ENCODE measurements around the gene HLCS. TPM values are rescaled to one million over a fixed set of nuclear protein-coding genes. Genes with fewer than 3 reads are reported as not detected.

HLCS gene
- total and polyA plus RNA-seq, 2 donors = 8.6 to 22.9 TPM

DNA sequence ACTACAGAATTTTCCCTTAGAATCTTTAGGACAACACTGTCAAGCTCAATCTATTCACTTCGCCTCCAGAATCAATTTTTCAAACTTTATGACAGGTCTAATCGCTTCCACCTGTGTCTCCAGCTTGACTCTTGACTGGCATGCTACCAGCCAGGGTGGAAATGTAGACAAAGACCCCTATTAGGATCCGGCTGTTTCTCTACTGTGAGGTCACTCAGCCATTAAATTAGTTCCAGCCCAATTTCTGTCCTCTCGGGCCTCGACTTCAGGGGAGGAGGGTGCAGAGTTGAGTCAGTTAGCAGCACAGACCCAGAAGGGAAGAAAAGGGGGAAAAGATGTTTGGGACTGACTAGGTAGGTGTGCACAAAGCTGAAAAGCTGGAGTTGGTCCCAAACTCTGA is 78.5 kb downstream of the HLCS start:
- no peak for DNase-seq (ENCODE audit: extremely low spot score)
- Histone ChIP-seq H3K36me3 (ENCODE audit: insufficient read depth) (no peaks in the 10 kb centered on the region), H3K4me1 (ENCODE audit: insufficient read depth) (no peaks in the 10 kb centered on the region), H3K4me3 (ENCODE audit: low read depth, low read length) (no peak overlapping the region), H3K27ac (ENCODE audit: low read depth) (no peak overlapping the region)
- WGBS = 88% methylated on average over 5 of the region's 5 CpGs

DNA sequence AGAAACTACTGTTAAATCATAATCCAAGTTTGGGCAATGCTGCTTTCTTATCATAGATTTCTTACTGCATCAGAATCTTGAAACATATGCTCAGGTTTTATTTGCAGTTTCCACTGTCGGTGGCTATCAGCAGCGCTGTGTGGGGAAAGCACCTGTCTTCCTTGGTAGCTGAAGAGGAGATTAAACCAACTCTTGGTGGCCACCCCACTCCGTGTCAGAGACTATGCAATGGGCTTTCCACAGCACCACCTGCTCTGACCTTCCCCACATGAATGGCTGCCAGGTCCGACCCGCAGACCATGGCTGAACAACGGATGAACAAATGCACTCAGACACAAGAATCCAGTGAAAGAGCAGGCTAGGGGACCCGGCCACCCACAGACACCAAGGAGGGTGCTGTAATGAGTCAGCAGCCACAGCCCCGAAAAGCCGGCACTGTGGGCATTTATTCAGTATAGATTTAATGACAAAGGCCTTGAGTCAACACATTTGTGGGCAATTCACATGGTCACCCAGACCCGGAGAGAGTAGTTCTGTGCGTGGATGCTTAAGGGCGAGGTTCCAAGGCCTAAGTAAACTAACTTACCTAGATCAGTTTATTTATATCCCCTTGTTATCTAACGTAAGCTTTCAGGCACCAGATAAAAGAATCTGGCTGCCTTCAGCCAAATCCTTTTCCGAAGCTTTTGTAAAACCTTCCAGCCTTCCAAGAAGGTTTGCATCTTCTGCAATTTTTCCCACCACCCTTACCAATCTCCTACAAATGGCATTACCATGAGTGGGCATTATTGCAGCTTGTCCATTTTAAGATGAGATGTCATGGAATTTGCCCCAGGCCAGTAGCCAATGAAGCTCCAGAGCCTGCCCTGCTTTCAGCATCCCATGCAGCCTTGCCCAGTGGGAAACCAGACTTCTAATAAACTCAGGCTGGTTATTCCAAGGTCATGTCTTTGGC is 82.7 kb downstream of the HLCS start:
- no peak for DNase-seq (ENCODE audit: extremely low spot score)
- no peaks in the 10 kb centered on the region for H3K4me1 ChIP-seq (ENCODE audit: insufficient read depth)
- WGBS = 62% methylated on average over 14 of the region's 14 CpGs
- no peaks in the 10 kb centered on the region for H3K36me3 ChIP-seq (ENCODE audit: insufficient read depth)
- H3K4me3 ChIP-seq (ENCODE audit: low read depth, low read length) = no peak overlapping the region
- no peak overlapping the region for H3K27ac ChIP-seq (ENCODE audit: low read depth)

DNA sequence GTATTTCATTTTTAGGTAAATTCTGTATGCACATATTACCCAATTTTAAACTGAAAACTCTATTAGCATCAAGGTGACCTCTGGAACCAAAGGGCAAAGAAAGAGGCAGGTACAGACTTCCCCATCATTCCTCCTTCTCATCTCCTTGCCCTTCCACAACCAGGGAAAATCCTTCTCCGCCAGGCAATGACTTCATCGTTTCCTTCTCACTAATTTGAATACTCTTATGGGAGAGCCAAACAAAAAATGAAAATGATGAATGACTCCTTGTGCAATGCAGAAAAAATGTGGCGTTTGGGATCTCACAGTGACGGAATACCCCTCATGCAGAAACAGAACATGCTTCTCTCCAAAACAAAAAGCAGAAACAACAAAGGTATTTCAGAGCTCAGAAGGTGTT is 83.7 kb downstream of the HLCS start:
- Histone ChIP-seq H3K27ac (ENCODE audit: low read depth) (no peak overlapping the region), H3K4me3 (ENCODE audit: low read depth, low read length) (no peak overlapping the region), H3K36me3 (ENCODE audit: insufficient read depth) (no peaks in the 10 kb centered on the region), H3K4me1 (ENCODE audit: insufficient read depth) (no peaks in the 10 kb centered on the region)
- 88% methylated on average over 4 of the region's 4 CpGs for WGBS
- DNase-seq (ENCODE audit: extremely low spot score) = no peak

DNA sequence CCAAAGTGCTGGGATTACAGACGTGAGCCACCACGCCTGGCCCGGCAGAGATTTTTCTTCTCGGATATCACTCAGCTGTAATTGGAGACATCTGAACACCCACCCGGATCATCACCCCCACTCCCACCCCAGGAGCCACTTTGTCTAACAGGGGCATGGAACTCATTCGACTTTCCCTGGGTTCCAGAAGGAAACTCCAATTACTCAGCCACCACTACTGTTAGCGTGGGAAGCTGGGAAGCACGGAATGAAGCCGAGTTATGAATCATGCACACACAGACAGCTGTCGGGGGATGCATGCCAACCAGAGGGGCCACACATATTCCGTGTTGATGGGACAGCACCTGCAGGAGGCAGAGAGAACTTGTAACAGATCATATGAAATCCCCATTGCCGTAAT is 85.2 kb downstream of the HLCS start:
- WGBS = 93% methylated on average over 12 of the region's 12 CpGs
- Histone ChIP-seq H3K4me1 (ENCODE audit: insufficient read depth) (no peaks in the 10 kb centered on the region), H3K36me3 (ENCODE audit: insufficient read depth) (no peaks in the 10 kb centered on the region), H3K27ac (ENCODE audit: low read depth) (no peak overlapping the region), H3K4me3 (ENCODE audit: low read depth, low read length) (no peak overlapping the region)
- no peak for DNase-seq (ENCODE audit: extremely low spot score)

DNA sequence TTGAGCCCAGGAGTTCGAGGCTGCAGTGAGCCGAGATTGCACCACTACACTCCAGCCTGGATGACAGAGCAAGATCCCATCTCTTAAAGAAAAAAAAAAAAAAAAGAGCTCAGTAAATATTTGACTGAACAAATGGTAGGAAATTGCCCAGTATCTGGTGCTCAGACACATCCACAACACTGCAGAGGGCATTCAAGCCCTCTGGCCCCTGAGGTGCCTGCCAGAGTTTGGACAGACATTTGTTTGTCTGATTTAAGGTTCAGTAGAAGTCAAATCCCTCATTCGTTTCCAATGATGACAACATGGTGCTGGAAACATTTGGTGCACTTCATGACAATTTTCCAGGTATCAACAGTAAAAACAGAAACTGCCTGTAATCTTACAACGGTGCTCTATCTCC is 86.6 kb downstream of the HLCS start:
- WGBS = 71% methylated on average over 4 of the region's 4 CpGs

DNA sequence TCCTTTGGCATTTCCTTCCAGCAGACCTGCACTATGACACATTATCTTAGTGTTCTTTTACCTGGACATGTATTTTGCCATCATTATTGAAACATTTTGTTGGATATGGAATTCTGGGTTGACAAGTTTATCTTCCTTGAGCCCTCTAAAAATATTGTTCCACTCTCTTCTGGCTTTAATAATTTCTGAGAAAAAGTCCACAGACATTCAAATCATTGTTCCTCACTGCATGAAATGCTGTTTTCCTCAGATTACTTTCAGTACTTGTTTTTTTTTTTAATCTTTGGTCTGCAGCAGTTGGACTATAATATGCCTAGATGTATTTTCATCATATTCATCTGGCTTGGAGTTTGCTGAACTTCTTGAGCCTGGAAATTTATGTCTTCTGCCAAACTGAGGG is 88.7 kb downstream of the HLCS start:
- Histone ChIP-seq H3K27ac (ENCODE audit: low read depth) (no peak overlapping the region), H3K4me1 (ENCODE audit: insufficient read depth) (no peaks in the 10 kb centered on the region), H3K4me3 (ENCODE audit: low read depth, low read length) (no peak overlapping the region), H3K36me3 (ENCODE audit: insufficient read depth) (no peaks in the 10 kb centered on the region)
- DNase-seq (ENCODE audit: extremely low spot score) = no peak

More for the DNA sequence above, 86.6 kb downstream of the HLCS start:
- H3K4me1 ChIP-seq (ENCODE audit: insufficient read depth) = no peaks in the 10 kb centered on the region
- DNase-seq (ENCODE audit: extremely low spot score) = no peak
- no peak overlapping the region for H3K27ac ChIP-seq (ENCODE audit: low read depth)
- H3K4me3 ChIP-seq (ENCODE audit: low read depth, low read length) = no peak overlapping the region
- H3K36me3 ChIP-seq (ENCODE audit: insufficient read depth) = no peaks in the 10 kb centered on the region

DNA sequence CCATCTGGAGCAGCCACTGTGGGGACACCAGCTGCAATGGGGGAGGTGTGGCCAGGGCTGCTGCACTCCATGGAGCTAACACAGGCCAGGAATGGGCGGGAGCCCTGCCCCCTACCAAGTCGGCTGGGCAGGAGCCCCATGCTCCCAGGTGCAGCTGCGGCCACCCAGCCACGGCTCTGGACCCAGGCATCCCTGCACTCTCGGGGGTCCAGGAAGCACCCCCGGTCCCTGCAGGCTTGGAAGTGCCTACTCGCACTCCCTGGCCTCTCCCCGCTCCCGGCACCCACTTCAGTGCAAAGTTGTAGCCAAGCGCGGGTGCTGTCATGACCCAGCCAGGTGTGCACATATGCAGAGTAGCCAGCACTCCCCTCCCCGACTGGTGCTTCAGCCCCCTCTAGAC is 91.8 kb downstream of the HLCS start:
- no peak for DNase-seq (ENCODE audit: extremely low spot score)
- Histone ChIP-seq H3K4me3 (ENCODE audit: low read depth, low read length) (no peak overlapping the region), H3K27ac (ENCODE audit: low read depth) (no peak overlapping the region), H3K4me1 (ENCODE audit: insufficient read depth) (no peaks in the 10 kb centered on the region), H3K36me3 (ENCODE audit: insufficient read depth) (no peaks in the 10 kb centered on the region)
- WGBS = 94% methylated on average over 12 of the region's 12 CpGs

DNA sequence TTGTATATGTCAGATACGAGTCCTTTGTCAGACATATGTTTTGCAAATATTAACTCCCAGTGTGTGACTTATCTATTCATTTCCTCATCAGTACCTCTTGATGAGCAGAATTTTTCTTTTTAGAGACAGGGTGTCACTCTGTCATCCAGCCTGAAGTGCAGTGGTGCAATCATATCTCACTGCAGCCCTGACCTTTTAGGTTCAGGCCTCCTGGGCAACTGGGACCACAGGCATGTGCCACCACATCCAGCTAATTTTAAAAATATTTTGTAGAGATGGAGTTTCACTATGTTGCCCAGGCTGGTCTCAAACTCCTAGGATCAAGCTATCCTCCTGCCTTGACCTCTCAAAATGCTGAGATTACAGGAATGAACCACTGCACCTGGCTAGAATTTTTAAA is 93.0 kb downstream of the HLCS start:
- 99% methylated on average over 1 of the region's 1 CpG for WGBS
- DNase-seq (ENCODE audit: extremely low spot score) = no peak

DNA sequence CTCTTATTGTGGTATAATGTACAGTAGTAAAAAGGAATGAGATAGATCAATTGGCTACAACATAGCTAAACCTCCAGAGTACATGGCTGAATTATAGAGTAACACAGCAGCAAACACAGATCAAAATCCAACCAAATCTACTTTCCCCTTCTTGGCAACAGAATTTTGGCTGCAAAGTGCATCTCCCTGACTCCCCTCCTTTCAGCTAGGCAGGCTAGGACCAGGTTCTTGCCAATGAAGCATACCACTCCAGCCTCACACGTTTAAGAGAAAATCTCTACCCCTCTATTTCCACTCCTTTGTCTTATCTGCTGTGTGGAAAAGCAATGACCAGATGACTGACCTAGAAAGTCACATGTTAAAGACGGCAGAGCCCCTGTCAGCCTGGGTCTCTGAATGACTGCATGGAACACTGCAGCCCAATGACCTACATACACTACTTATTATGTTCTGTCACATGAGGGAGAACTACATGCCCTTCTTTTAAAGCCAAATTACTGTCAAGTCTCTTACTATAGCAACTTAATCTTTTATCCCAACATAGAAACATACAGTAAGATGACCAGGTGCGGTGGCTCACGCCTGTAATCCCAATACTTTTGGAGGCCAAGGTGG is 99.1 kb downstream of the HLCS start:
- H3K36me3 ChIP-seq (ENCODE audit: insufficient read depth) = no peaks in the 10 kb centered on the region
- H3K4me3 ChIP-seq (ENCODE audit: low read depth, low read length) = no peak overlapping the region
- no peak overlapping the region for H3K27ac ChIP-seq (ENCODE audit: low read depth)
- no peak for DNase-seq (ENCODE audit: extremely low spot score)
- H3K4me1 ChIP-seq (ENCODE audit: insufficient read depth) = no peaks in the 10 kb centered on the region
- WGBS = 68% methylated on average over 4 of the region's 4 CpGs

More for the DNA sequence above, 93.0 kb downstream of the HLCS start:
- H3K4me1 ChIP-seq (ENCODE audit: insufficient read depth) = no peaks in the 10 kb centered on the region
- H3K4me3 ChIP-seq (ENCODE audit: low read depth, low read length) = no peak overlapping the region
- no peaks in the 10 kb centered on the region for H3K36me3 ChIP-seq (ENCODE audit: insufficient read depth)
- H3K27ac ChIP-seq (ENCODE audit: low read depth) = no peak overlapping the region

DNA sequence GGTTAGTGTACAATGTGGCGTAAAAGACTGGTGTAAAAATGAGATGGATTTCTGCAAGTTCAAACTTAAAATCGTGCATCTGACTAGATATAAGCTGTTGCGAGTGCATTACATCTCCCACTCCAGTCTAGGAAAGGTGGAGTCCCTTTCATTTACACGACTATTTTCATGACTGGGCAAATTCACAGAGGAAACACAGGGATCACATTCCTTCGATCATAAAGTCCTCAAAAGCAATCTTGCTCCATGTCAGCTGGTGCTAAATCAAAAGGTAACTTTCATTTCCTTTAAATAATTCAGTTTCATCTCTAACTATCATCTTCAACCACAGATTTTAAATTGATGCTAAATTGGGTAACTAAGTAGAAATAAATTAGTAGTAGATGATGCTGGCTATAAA is 100.0 kb downstream of the HLCS start:
- WGBS = 81% methylated on average over 5 of the region's 5 CpGs
- Histone ChIP-seq H3K27ac (ENCODE audit: low read depth) (no peak overlapping the region), H3K4me1 (ENCODE audit: insufficient read depth) (no peaks in the 10 kb centered on the region), H3K36me3 (ENCODE audit: insufficient read depth) (no peaks in the 10 kb centered on the region), H3K4me3 (ENCODE audit: low read depth, low read length) (no peak overlapping the region)
- DNase-seq (ENCODE audit: extremely low spot score) = no peak

DNA sequence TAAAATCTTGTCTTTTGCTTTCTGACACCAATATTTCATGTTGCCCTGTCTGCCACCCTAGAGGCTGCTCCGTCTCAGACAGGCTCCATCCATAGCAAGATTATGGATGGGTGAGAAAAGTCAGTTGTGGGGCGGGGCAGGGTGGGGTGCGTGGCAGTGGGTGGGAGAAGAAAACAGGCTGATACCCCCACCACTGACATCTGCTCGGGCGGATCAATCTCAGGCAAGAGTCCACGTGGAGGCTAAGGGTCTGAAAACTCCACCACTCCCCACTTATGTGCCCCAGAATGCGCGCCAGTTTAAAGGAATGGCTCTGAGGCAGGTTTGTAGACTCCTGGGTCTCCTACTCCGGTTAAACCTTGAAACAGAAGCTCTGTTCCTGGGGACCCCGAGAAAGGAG is 101.5 kb downstream of the HLCS start:
- Histone ChIP-seq H3K4me3 (ENCODE audit: low read depth, low read length) (no peak overlapping the region), H3K4me1 (ENCODE audit: insufficient read depth) (no peaks in the 10 kb centered on the region), H3K36me3 (ENCODE audit: insufficient read depth) (no peaks in the 10 kb centered on the region), H3K27ac (ENCODE audit: low read depth) (no peak overlapping the region)
- no peak for DNase-seq (ENCODE audit: extremely low spot score)
- 94% methylated on average over 10 of the region's 10 CpGs for WGBS

DNA sequence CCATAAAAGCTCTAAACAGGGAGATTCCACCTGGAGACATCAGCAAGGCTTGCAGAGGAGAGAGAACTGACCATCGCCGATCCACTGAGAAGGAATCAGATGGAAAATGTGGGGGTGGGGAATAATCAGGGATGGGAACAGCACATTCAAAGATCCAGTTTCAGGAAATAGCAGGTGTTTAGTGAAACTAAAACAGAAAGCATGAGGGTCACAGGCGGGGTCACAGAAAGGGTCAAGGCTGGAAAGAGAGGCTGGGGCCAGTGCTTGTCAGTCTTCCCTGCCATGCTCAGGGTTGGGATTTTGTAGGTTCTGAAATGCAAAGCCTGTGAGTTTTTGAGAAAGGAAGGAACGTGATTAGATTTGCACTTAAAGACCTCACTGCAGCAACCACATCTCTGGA is 103.2 kb downstream of the HLCS start:
- H3K27ac ChIP-seq (ENCODE audit: low read depth) = no peak overlapping the region
- H3K4me3 ChIP-seq (ENCODE audit: low read depth, low read length) = no peak overlapping the region
- no peak for DNase-seq (ENCODE audit: extremely low spot score)
- no peaks in the 10 kb centered on the region for H3K36me3 ChIP-seq (ENCODE audit: insufficient read depth)
- WGBS = 97% methylated on average over 4 of the region's 4 CpGs
- H3K4me1 ChIP-seq (ENCODE audit: insufficient read depth) = no peaks in the 10 kb centered on the region

DNA sequence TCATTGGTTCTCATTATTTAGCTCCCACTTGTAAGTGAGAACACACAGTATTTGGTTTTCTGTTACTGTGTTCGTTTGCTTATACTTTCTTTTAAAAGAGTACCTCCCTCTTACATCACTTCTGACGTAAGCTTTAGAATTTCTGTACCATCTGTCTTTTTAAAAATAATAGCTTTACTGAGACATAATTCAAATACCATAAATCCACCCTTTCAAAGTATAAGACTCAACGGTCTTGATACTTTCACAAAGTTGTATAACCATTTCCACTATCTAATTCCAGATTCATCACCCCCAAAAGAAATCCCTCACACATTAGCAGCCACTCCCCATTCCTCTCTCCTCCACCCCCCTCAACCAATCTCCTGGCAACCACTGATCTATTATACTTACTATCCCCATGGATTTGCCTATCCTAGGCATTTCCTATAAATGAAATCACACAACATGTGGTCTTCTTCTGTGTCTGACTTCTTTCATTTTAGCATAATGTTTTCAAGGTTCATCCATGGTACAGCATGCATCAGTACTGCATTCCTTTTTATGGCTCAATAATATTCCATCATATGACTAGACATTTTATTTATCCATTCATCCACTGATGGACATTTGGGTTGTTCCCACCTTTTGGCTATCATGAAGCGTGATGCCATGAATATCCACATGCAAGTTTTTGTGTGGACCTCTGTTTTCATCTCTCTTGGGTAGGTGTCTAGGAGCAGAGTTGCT is 104.7 kb downstream of the HLCS start:
- 91% methylated on average over 4 of the region's 4 CpGs for WGBS
- H3K36me3 ChIP-seq (ENCODE audit: insufficient read depth) = no peaks in the 10 kb centered on the region
- DNase-seq (ENCODE audit: extremely low spot score) = no peak
- H3K27ac ChIP-seq (ENCODE audit: low read depth) = no peak overlapping the region
- H3K4me1 ChIP-seq (ENCODE audit: insufficient read depth) = no peaks in the 10 kb centered on the region
- no peak overlapping the region for H3K4me3 ChIP-seq (ENCODE audit: low read depth, low read length)

Measured in urinary bladder (tissue), 4 donors.